NCI-H2171 (cell line): ENCODE measurements around the gene PSMD2.
A peak's percentile ranks its signal among the peaks of the same experiment; 100 is the strongest.
"Not testable (repeated sequence)": the region's sequence is repeated elsewhere in the genome, so short reads cannot be mapped to it uniquely, and the experiment has no call there.

Experiments
- DNase-seq: peaks from one replicate; lab custom pipeline; 2025; lab: John Stamatoyannopoulos, UW

Gene PSMD2

GRCh38 chr3:184298759-184299487 is at the start of gene PSMD2:
TSS of gene PSMD2 (plus strand) at chr3:184299241. CDS start at chr3:184299267, 26 bp downstream.
- peak; percentile 97 for DNase-seq

- DNase-seq, result peak; percentile 96
Observed at GRCh38 chr3:184249412-184250166, 49.5 kb upstream of the PSMD2 start, which contains the start of gene EEF1AKMT4. TSS of gene EEF1AKMT4 (plus strand) at chr3:184249672. CDS start at chr3:184249695, 23 bp downstream.

GRCh38 chr3:184250167-184250828 is 48.7 kb upstream of the PSMD2 start:
- DNase-seq, result peak; percentile 85

DNA sequence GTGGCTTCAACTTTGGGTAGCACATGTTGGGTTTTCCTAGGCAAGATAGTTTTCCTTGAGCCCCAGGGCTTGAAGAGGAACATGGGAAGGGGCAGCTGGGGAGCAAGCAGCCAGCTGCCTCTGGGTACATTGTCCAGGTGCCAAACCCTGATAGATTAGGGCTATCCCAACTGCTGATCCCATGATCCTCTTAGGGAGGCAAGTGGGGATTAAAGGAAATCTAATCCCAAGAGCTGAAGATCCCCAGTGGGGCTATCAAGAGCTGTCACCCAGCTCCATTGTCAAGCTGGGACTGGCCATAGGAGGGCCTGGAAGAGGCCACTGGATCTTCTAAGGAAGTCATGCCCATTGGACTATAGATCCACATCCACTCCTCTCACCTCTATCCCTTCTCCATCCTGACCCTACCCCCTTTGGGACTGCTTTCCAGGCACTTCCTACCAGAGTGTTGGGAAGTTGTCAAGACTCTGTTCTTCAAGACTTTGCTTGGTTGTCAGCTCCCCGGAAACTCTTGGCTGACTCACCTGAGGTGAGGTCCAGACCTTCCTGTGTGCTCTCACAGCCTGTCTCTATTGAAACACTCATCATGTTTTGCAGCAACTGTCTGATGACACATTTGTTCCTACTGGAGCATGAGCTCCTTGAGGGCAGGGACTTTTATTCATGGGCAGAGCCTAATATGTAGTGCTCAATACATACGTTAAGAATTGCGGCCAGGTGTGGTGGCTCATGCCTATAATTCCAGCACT is 43.6 kb upstream of the PSMD2 start:
- DNase-seq, result no peak

DNA sequence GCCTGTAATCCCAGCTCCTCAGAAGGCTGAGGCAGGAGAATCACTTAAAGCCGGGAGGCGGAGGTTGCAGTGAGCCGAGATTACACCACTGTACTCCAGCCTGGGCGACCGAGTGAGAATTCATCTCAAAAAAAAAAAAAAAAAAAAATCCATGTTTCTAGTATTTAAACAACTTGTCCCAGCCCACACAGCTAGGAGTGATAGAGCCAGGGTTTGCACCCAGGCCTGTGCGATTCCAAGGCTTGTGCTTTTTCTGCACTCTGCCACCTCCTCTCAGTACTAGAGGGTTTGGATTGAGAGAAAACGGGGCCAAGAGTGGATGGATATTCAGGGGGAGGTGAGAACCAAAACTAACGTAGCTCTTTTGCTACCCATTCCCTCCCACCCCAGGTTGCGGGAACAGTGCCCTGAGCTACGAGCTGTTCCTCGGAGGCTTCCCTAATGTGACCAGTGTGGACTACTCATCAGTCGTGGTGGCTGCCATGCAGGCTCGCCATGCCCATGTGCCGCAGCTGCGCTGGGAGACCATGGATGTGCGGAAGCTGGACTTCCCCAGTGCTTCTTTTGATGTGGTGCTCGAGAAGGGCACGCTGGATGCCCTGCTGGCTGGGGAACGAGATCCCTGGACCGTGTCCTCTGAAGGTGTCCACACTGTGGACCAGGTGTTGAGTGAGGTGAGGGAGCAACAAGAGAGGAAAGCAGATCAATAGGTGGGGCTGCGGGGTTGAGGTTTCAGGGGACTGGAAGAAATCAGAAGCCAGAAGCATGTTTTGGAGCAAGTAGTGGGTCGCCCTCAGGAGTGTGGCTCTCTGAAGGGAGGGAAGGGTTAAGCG is 41.7 kb upstream of the PSMD2 start:
- no peak for DNase-seq

- DNase-seq, result no peak
Observed at GRCh38 chr3:184258926-184259325, 40.1 kb upstream of the PSMD2 start.

GRCh38 chr3:184259396-184259877 is 39.6 kb upstream of the PSMD2 start:
- DNase-seq, result no peak

- DNase-seq, result no peak
Observed at GRCh38 chr3:184259878-184260723, 38.9 kb upstream of the PSMD2 start.

DNA sequence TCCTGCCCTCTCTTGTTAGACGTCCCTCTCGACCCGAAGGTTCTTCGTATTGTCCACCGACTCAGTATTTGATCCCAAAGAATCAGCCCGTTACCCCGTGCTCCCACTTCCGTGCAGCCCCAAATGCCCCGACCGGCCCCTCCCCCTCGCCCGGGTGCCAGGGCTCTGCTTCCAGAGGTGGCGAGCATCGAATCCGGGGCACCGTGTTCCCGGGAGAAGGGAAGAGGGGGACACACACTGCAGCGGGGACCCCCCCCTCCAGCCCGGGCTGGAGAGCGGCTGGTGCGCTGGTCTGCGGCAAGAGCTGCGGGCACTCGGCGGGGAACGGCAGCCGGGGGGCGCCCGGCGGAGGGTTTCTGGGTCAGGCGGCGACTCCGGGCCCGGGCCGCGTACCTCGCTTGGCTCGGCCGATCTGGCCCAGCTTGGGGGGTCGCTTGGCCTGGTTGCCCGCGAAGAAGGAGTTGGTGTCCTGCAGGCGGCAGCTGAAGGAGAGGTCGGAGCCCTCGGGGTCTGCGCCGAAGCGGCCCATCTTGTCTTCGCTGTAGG is 38.2 kb upstream of the PSMD2 start:
- DNase-seq, result no peak

DNA sequence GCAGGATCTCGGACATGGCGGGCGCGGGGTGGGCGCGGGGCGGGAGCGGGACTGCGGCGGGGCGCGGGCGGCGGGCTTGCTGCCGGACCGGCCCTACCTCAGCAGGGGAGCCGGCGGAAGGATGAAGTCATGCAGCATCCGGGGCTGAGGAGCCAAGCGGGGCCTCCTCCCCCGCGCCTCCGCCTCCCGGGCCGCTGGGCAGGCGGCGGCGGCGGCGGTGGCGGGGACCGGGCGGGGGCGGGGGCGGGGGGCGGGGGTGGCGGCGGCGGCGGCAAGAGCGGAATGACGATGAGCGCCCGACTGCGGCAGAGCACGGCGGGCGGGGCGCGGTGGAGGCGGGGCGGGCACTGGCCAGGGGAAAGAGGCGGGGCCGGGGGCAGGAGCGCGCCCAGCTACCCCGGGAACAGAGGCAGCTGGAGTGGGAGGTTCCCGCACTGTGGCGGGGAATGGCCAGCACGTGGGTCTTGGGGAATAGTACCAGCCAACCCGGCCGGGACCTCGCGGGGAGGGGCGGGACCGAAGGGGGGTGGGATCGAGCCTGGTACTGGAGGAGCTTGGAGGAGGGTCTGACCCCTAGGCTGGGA is 37.7 kb upstream of the PSMD2 start, which contains the start of gene CAMK2N2:
Gene CAMK2N2, minus strand, starts transcription at position 284 of the 584 bp plus-strand sequence. Its CDS starts 268 bp downstream, at position 16.
- DNase-seq, result peak; percentile 77

DNA sequence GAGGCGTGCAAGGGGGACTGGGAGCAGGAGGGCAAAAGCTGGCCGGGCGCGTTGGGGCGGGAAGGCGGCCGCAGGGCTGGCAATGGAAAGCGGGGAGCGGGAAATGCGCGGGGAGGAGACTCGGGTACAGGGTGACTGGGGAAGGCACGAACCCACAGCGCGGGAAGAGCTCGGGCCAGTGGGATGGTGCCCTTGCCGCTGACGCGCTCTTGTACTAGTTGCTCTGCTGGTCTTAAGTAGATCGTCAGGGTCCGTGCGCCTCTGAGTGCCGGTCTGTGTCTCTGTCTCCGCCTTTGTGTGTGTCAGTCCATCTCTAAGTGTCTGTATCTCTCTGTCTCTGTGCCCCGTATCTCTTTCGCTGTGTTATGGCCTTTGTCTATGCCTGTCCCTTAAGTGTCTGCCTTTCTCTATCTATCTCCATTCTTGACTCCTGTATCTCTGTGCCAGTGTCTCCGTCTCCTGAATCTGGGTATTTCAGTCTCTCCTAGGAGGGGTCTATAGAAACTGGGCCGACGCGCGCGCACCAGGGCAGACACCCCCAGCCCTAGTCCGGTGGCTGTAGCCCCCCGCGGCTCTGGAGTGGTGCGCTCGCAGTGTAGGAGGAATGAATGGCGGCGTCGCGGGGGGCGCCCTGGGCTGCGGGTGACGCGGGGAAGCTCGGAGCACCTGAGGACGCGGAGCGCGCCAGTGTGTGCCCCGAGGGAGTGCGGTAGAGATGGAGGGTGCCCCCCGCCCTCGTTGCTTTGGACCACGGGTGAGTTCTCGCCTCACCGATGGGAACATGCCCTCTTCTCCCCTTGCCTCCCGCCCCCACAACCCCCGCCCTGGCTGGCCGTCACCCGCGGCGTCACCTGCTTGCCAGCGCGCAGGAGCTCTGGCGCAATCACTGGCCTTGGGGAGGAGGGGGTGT is 36.9 kb upstream of the PSMD2 start:
- peak; percentile 48 for DNase-seq

DNA sequence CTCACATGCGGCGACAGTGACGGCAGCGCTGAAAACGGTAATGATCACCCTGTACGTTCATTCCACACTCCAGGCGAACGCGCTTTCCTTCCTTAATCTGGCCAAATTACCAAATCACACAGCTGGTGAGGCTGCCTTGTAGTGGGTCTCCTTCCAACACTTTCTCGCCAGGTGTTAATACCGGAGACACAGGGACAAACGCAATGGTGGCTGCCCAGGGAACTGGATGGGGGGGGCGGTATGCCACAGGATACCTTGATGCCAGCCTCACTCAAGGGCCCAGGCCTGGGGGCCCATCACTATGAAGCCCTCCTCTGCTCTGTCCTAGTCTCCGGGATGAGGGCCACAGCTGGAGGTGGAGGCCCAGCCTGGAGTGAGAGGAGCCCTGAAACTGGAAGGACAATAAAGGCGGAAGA is 36.3 kb upstream of the PSMD2 start:
- no peak for DNase-seq

GRCh38 chr3:184267249-184267648 is 31.8 kb upstream of the PSMD2 start:
- not testable (repeated sequence) for DNase-seq

- no peak for DNase-seq
Observed at GRCh38 chr3:184272269-184272668, 26.8 kb upstream of the PSMD2 start.

GRCh38 chr3:184275381-184275701 is 23.7 kb upstream of the PSMD2 start:
- DNase-seq, result no peak

DNA sequence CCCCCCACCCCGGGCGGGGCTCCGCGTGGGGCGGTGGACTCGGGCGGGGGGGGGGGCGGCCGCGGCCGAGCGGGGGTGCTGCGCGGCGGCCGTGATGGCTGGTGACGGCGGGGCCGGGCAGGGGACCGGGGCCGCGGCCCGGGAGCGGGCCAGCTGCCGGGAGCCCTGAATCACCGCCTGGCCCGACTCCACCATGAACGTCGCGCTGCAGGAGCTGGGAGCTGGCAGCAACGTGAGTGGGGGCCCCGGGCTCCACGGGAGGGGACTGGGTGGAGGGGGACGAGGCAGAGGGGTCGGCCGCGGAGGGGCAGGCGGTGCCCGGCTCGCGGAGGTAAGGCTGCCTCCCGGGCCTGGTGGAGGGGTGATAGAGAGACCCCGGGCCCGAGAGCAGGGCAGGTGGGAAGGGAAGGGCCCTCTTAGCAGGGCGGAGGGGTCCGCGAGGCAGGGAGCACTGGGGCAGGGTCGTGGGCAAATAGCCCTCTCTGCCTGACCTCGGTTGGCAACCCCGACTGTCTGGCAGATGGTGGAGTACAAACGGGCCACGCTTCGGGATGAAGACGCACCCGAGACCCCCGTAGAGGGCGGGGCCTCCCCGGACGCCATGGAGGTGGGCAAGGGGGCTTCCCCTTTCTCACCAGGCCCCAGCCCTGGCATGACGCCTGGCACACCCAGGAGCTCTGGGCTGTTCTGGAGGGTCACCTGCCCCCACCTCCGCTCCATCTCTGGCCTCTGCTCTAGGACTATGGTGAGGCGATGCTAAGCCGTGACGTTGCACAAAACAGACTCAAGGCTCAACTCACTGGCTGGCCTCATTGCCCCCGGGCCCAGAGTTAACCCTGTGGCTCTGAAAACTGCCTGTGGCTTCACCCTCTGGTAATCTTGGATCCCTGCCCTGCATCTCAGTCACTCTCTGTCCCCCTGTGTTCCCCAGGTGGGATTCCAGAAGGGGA is 22.8 kb upstream of the PSMD2 start, which contains the start of gene ECE2:
Gene ECE2, plus strand, starts transcription at position 62 of the 950 bp plus-strand sequence. Its CDS starts 132 bp downstream, at position 194.
- DNase-seq, result no peak

- DNase-seq, result no peak
Observed at GRCh38 chr3:184277366-184277765, 21.7 kb upstream of the PSMD2 start.
